A673 (cell line): ENCODE data around the gene NOP16. TPM values are rescaled to one million over a fixed set of nuclear protein-coding genes. Genes with fewer than 3 reads are reported as not detected.
"Not testable (repeated sequence)": the region's sequence is repeated elsewhere in the genome, so short reads cannot be mapped to it uniquely, and the experiment has no call there.

Source experiments
- BruUV-seq: library from RNA; stranded (reverse); fragments of 400-500 nt; replicated peaks from 2 replicates; lab custom pipeline; 2021; lab: Mats Ljungman, UMichigan
- CTCF ChIA-PET: fragments of 300-600 bp; sonication (Branson Sonifier 250); formaldehyde crosslinking; loops from one replicate; lab custom pipeline; 2022; ENCODE audit warnings: antibody characterized with exemption; lab: Charles Lee
- POLR2A ChIA-PET: fragments of 300-600 bp; sonication (Branson Sonifier 250); formaldehyde crosslinking; loops from one replicate; lab custom pipeline; 2022; ENCODE audit warnings: antibody characterized with exemption; ENCODE audit not compliant: low non-redundant PET; lab: Charles Lee
- DNase-seq: peaks from one replicate; pipeline ENCODE4 v3.0.0-alpha.2; 2015; ENCODE audit warnings: low spot score
- H3K27ac ChIP-seq: fragments of 200-600 bp; sonication (generic); 2 replicates; pipeline ENCODE4 v1.5.1; 2016; ENCODE audit warnings: mixed run types, low read depth, mild to moderate bottlenecking, mixed read lengths, antibody characterized with exemption, low read length; ENCODE audit not compliant: poor library complexity, severe bottlenecking
- H3K27me3 ChIP-seq: fragments of 200-600 bp; sonication (generic); replicated peaks from 2 replicates; pipeline ENCODE4 v1.6.1; 2017; ENCODE audit warnings: mixed run types, low read depth, mild to moderate bottlenecking, mixed read lengths, antibody characterized with exemption, low read length; ENCODE audit not compliant: insufficient read depth, poor library complexity
- H3K36me3 ChIP-seq: fragments of 200-600 bp; sonication (generic); 2 replicates; pipeline ENCODE4 v1.6.1; 2016; ENCODE audit warnings: mixed run types, mild to moderate bottlenecking, mixed read lengths, antibody characterized with exemption, low read length; ENCODE audit not compliant: insufficient read depth, poor library complexity, severe bottlenecking
- H3K4me1 ChIP-seq: fragments of 200-600 bp; sonication (generic); 2 replicates; pipeline ENCODE4 v1.6.1; 2017; ENCODE audit warnings: mixed run types, mild to moderate bottlenecking, mixed read lengths, antibody characterized with exemption, low read length; ENCODE audit not compliant: insufficient read depth, poor library complexity, severe bottlenecking
- H3K4me3 ChIP-seq: fragments of 200-600 bp; sonication (generic); 2 replicates; pipeline ENCODE4 v1.5.1; 2016; ENCODE audit warnings: low read depth, mixed run types, mild to moderate bottlenecking, mixed read lengths, low read length; ENCODE audit not compliant: poor library complexity, severe bottlenecking
- H3K9me3 ChIP-seq: fragments of 200-600 bp; sonication (generic); 2 replicates; pipeline ENCODE4 v1.6.1; 2016; ENCODE audit warnings: mixed run types, low read depth, mild to moderate bottlenecking, mixed read lengths, antibody characterized with exemption, low read length; ENCODE audit not compliant: poor library complexity, severe bottlenecking
- CTCF ChIP-seq: fragments of 300-800, 200-600 bp; sonication (generic); conservative IDR thresholded peaks from 2 replicates; pipeline ENCODE4 v1.5.1; 2017; ENCODE audit warnings: low read depth, mild to moderate bottlenecking, antibody characterized with exemption, low read length, moderate library complexity, mixed read lengths
- EZH2 ChIP-seq: fragments of 200-600 bp; sonication (generic); IDR thresholded peaks from 2 replicates; pipeline ENCODE4 v1.6.1; 2017; ENCODE audit warnings: borderline replicate concordance, low read depth, mild to moderate bottlenecking, mixed read lengths, antibody characterized with exemption, low read length; ENCODE audit not compliant: poor library complexity, severe bottlenecking
- intact Hi-C: fragments of 100-400 bp; cut with micrococcal nuclease; formaldehyde crosslinking; loops from one replicate; pipeline ENCODE4 v1.10.0; 2022; ENCODE audit not compliant: unreplicated experiment
- total RNA-seq: library from RNA; stranded (reverse); gene quantifications from 2 replicates; pipeline ENCODE4 v1.2.3, GENCODE V29; 2021

NOP16 gene
- total RNA-seq, 1 experiment from 2014 or later, result 66.0 TPM

- ChIA-PET CTCF (no interaction called here), POLR2A (no interaction called here)
- DNase-seq, result no peak
- no peak for TF ChIP-seq CTCF
- Histone ChIP-seq H3K4me1 (no peaks in the 10 kb centered on the region), H3K4me3 (no peak overlapping the region), H3K36me3 (no peaks in the 10 kb centered on the region), H3K27ac (no peak overlapping the region), H3K27me3 (no peaks in the 10 kb centered on the region), H3K9me3 (no peaks in the 10 kb centered on the region)
- no TSS peak for BruUV-seq
- intact Hi-C loops, result no loop called here
These were observed 21.4 kb upstream of the NOP16 start for GRCh38 chr5:176409765-176410164.

GRCh38 chr5:176408590-176408989 is 20.2 kb upstream of the NOP16 start:
- POLR2A ChIA-PET, result no interaction called here
- intact Hi-C loops, result no loop called here
- BruUV-seq, result no TSS peak

GRCh38 chr5:176408252-176408573 is 19.8 kb upstream of the NOP16 start:
- DNase-seq, H3K36me3 ChIP-seq, BruUV-seq, POLR2A ChIA-PET, H3K4me3 ChIP-seq, CTCF ChIA-PET, H3K9me3 ChIP-seq, intact Hi-C loops, H3K27me3 ChIP-seq, H3K27ac ChIP-seq, H3K4me1 ChIP-seq: not testable (repeated sequence)

More at GRCh38 chr5:176408590-176408989, 20.2 kb upstream of the NOP16 start:
- DNase-seq, result no peak
- no peak overlapping the region for H3K4me3 ChIP-seq
- no peaks in the 10 kb centered on the region for H3K4me1 ChIP-seq
- no peaks in the 10 kb centered on the region for H3K9me3 ChIP-seq
- H3K27ac ChIP-seq, result no peak overlapping the region
- TF ChIP-seq EZH2 (no peak), CTCF (no peak)
- H3K27me3 ChIP-seq, result no peaks in the 10 kb centered on the region
- CTCF ChIA-PET, result no interaction called here
- no peaks in the 10 kb centered on the region for H3K36me3 ChIP-seq

- BruUV-seq, result no TSS peak
- intact Hi-C loops, result no loop called here
These were observed 19.3 kb upstream of the NOP16 start for GRCh38 chr5:176407456-176408251.

More at GRCh38 chr5:176407456-176408251, 19.3 kb upstream of the NOP16 start:
- ChIA-PET POLR2A (no interaction called here), CTCF (no interaction called here)
- DNase-seq, result no peak
- Histone ChIP-seq H3K27me3 (no peaks in the 10 kb centered on the region), H3K27ac (no peak overlapping the region), H3K36me3 (no peaks in the 10 kb centered on the region), H3K4me3 (no peak overlapping the region), H3K9me3 (no peaks in the 10 kb centered on the region), H3K4me1 (no peaks in the 10 kb centered on the region)
- no peak for TF ChIP-seq CTCF
- TF ChIP-seq EZH2, result no peak
